GM19395 (cell line): ENCODE data around the gene FAF1.
"Not testable (repeated sequence)": the region's sequence is repeated elsewhere in the genome, so short reads cannot be mapped to it uniquely, and the experiment has no call there.

Experiments used
- ATAC-seq: cut with Tn5 transposase; IDR thresholded peaks from one replicate; pipeline ENCODE4 v1.9.1; 2021; ENCODE audit warnings: mild to moderate bottlenecking, moderate library complexity; ENCODE audit not compliant: unreplicated experiment

The FAF1 gene

DNA sequence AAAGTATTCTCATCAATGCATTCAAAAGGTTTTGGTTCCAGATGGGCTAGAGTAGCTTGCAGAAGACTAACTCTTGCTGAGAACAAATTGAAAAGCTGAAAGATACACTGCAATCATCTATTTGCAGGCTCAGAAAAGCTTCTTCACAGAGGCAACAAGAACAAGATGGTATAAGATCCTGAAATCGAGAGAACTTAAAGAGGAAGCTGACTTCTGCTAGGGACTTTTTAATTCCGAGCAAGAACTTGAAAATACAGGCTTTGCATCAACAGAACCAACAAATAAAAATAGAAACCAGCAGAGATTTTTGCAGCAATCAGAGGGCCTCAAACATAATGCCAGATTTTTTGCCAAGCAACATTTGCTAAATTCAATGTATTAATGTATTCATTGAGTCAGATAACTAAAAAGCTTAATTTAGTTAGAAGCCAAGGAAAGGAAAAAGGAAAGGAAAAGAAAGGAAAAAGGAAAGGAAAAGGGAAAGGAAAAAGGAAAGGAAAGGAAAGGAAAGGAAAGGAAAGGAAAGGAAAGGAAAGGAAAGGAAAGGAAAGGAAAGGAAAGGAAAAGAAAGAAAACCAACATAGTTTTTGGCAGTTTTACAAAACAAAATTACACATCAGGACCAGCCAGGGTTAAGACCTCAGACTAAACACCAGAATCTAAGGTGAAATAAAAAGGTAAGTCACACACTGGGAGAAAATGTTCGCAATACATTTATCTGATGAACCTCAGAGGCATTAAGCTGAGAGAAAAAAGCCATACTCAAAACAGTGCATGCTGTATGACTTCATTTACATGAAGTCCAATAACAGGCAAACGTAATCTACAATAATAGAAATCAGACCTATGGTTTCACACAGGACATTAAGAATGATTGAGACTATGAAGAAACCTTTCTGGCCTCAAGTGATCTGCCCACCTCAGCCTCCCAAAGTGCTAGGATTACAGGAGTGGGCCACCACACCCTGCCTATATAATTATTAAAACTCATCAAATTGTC, 42.6 kb downstream of the FAF1 start:
- peak; percentile 65 for ATAC-seq

DNA sequence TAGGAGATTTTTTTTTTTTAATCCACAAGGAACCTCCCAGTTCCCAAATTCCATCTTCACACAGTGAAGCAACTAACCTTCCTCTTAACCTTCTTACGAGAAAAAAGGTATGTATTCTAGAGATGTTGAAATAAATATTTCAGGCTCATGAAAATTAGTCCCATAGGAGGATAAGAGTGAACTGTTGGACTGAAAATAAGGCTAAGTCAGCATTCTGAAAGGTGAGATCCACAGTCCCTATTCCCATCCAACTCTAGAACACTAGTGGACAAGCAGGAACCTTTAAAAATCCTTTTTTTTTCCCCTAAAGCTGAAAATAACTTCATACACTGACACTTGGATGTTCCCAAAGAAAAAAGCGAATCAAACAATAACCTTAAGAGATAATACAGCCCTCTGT, 44.4 kb downstream of the FAF1 start:
- ATAC-seq = no peak

DNA sequence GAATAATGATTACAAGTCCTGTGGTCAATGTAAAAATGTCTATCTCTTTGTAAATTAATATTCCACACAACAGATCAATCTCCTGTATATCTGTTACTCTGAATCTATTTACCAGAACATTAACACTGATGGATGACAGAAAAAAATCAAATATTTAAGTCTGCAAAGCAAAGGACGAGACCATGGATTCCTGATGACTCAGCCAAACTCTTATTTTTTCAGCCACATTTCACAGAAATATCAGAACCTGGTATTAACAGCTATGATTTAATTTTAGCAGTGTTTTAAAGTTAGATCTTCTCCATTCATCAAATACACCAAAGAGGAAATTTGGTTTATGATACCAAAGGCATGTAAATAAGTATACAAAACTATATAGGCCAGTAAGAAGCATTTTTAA, 46.1 kb downstream of the FAF1 start:
- ATAC-seq = no peak

DNA sequence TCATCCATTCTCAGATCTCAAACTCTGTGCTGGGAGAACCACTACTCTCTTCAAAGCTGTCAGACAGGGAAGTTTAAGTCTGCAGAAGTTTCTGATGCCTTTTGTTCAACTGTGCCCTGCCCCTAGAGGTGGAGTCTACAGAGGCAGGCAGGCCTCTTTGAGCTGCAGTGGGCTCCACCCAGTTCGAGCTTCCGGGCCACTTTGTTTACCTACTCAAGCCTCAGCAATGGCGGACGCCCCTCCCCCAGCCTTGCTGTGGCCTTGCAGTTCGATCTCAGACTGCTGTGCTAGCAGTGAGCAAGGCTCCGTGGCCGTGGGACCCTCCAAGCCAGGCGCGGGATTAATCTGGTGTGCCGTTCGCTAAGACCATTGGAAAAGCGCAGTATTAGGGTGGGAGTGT, 49.7 kb downstream of the FAF1 start:
- ATAC-seq = not testable (repeated sequence)

DNA sequence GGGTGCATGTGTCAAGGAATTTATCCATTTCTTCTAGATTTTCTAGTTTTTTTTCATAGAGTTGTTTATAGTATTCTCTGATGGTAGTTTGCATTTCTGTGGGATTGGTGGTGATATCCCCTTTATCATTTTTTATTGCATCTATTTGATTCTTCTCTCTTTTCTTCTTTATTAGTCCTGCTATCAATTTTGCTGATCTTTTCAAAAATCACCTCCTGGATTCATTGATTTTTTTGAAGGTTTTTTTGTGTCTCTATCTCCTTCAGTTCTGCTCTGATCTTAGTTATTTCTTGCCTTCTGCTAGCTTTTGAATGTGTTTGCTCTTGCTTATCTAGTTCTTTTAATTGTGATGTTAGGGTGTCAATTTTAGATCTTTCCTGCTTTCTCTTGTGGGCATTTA, 52.5 kb downstream of the FAF1 start:
- ATAC-seq = not testable (repeated sequence)

DNA sequence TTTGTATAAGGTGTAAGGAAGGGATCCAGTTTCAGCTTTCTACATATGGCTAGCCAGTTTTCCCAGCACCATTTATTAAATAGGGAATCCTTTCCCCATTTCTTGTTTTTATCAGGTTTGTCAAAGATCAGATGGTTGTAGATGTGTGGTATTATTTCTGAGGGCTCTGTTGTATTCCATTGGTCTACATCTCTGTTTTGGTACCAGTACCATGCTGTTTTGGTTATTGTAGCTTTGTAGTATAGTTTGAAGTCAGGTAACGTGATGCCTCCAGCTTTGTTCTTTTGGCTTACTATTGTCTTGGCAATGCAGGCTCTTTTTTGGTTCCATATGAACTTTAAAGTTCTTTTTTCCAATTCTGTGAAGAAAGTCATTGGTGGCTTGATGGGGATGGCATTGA, 54.0 kb downstream of the FAF1 start:
- ATAC-seq = not testable (repeated sequence)

DNA sequence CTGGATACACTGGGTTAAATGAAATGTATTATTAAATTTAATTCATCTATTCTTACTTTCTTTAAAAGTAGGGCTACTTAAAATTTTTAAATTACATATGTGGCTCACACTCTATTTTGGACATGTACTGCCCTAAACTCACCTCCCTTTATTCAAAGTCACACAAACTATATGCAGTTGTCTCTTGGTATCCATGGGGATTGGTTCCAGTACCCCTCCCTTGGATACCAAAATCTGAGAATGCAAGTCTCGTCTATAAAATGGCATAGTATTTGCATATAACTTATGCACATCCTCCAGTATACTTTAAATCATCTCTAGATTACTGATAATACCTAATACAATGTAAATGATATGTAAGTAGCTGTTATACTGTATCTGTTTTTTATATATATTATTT, 57.6 kb downstream of the FAF1 start:
- ATAC-seq = no peak

DNA sequence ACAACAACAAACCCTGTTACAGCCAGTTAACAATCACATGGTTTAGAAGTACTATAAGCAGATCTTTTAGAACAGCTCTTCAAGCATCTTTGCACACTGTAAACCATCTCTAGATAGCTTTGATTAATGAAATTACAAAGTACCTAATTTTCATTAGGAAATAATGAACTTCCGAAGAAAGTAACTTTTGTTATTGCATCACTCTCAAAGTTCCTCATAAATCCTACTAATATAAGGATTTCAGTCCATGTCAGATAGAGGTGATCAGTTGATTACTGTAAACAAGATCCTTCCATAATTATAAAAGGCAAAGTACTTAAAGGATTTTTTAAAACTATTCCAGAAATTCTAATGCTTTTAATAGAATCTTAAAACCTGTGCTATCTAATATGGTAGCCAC, 58.2 kb downstream of the FAF1 start:
- no peak for ATAC-seq

DNA sequence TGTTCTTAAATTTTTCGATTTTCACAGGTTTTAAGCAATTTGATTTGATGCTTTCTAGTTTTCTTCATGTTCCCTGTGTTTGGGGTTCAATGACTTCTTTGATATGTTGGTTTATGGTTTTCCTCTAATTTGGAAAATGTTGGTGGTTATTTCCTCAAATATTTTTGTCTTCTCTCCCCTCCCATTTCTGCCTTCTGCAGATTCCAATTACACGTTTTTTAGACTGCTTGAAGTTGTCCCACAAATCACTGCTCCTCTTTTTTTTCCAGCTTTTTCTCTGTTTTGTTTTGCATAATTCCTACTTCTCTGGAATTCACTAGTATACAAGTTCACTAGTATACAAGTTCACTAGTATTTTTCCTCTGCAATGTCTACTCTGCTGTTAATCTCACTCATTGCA, 61.3 kb downstream of the FAF1 start:
- ATAC-seq = no peak

DNA sequence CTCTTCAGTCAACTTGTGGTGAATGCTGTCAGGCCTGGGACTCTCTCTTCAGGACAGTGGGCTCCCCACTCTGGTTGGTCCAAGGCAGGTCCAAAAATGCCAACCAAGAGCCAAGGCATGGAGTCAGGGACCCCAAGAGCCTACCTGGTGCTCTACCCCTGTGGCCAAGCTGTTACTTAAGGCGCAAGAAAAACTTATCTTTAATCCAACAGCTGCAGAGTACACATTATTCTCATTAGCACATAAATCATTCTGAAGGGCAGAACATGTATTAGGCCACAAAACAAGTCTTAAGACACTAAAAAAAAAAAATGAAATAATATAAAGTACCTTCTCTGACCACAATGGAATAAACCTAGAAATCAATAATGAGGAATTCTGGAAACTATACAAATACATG, 65.7 kb downstream of the FAF1 start:
- no peak for ATAC-seq

DNA sequence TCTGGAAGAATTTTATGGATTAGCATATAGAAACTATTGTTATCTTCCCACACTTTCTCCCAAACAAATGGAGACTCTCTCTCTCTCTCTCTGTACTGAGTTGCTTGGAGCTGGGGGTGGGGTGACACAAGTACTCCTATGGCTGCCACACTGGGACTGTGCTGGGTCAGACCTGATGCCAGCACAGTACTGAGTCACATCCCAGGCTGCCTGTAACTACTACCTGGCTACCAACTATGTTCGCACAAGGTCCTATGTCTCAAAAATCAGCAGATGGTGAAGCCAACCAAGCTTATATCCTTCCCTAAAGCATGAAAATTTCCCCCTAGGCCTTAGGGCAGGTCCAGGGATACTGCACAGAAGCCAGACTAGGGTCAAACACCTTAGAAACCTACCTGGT, 66.6 kb downstream of the FAF1 start:
- ATAC-seq = no peak

DNA sequence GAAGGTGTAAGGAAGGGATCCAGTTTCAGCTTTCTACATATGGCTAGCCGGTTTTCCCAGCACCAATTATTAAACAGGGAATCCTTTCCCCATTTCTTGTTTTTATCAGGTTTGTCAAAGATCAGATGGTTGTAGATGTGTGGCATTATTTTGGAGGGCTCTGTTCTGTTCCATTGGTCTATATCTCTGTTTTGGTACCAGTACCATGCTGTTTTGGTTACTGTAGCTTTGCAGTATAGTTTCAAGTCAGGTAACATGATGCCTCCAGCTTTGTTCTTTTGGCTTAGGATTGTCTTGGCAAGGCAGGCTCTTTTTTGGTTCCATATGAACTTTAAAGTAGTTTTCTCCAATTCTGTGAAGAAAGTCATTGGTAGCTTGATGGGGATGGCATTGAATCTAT, 72.5 kb downstream of the FAF1 start:
- ATAC-seq = not testable (repeated sequence)

DNA sequence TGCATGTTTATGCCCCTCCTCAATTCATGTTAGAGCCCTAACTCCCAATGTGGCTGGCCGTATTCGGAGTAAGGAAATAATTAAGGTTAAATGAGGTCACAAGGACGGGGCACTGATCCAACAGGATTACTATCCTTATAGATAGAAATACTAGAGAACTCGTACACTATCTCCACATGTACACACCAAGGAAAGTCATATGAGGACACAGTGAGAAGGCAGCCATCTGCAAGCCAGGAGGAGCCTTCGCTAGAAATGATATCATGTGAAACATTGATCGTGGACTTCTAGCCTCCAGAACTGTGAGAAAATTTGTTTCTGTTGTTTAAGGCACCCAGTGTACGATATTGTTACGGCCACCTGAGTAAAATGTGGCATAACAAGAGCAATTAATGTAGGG, 79.7 kb downstream of the FAF1 start:
- ATAC-seq = no peak

DNA sequence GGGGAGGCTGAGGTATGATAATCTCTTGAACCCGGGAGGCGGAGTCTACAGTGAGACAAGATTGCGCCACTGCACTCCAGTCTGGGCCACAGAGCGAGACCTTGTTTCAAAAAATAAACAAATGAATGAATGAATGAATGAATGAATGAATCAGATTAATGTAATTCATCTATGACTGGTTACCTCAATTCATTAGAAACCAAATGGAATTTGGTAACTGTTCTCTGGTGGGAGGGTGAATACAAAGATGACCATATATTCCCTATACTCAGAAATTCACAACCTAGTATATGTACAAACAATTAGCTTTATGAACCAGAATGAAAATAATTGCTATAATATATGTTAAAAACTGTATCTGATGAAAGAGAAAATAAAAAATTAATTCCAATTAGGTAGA, 80.9 kb downstream of the FAF1 start:
- ATAC-seq = no peak

DNA sequence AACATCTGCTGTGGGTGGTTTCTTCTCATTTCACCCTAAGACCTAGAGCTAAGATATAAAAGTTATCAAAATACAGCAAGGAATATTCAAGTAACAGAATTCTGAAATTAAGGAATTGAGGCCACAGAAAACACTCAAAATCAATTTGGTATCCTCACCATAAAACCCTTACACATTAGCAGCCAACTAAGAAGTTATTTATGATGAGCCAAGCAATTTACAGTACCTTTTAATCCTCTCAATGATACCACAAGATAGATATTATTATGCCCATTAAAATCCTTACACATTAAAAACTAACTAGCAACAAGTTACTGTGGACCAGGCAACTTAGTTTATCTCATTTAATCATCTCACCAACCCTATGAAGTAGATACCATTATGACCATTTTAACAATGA, 81.6 kb downstream of the FAF1 start:
- no peak for ATAC-seq

DNA sequence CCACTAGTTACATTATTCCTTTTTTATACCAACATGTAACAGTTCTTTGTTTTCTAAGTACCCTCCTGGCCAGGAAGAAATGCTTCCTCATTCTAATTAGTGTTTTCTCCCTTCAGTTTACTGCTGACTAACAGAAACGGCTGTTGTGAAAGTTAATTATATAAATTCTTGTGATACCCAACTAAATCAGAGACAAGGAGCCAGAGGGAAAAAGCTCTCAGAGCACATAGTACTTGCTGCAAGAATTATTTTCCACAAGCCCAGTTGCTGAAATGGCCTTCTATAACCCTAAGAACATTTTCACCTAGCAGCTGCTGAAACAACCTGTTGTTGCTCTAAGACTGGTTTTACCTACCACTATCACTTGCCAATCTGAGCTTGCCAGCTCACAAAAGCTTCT, 82.4 kb downstream of the FAF1 start:
- ATAC-seq = no peak

DNA sequence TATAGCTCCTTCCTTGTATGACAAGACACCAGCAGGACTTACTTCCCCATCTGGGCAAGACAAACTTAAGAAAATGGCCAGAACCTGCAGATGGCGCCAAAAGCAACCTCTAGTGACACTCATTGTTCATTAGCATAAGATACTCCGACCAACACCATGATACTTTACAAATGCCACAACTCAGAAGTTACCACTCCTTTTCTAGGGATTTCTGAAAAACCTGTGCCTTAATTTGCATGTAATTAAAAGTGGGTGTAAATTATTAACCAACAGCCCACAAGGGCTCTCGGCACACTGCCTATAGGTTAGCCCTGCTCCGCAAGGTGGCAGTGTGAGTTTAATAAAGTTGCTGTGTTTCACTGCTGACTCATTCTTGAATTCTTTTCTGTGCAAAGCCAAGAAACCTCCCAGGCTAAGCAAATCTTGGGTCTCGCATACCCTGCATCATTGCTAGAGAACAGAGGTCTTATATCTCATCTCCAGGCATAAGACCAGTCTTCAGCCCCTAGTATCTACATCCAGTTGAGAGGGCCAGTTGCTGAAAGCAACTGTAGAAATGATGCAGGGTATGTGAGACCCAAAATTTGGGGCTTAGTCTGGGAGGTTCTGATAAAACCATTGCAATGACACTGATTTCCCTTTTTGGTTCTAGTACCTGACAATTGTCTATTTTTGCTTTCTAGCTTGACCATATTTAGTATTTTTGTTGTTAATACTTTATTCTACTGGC, 86.4 kb downstream of the FAF1 start:
- peak; percentile 97 for ATAC-seq

DNA sequence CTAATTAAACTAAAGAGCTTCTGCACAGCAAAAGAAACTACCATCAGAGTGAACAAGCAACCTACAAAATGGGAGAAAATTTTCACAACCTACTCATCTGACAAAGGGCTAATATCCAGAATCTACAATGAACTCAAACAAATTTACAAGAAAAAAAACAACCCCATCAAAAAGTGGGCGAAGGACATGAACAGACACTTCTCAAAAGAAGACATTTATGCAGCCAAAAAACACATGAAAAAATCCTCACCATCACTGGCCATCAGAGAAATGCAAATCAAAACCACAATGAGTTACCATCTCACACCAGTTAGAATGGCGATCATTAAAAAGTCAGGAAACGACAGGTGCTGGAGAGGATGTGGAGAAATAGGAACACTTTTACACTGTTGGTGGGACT, 95.2 kb downstream of the FAF1 start:
- not testable (repeated sequence) for ATAC-seq

DNA sequence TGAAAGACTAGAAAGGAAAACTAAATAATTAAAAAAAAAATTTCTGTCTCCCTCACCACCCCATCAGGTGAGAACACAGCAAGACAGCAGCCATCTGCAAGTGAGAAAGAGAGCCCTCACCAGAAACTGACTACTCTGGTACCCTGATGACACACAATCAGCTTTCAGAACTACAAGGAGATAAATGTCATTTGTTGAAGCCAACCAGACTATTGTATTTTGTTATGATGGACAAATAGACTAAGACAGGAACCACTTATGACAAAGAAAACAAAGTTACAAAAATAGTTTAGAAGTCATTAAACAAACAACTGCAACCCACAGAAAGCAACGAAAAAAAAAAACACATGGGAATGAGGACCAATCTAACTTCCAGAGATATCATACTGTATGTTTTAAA, 98.3 kb downstream of the FAF1 start:
- ATAC-seq = no peak

DNA sequence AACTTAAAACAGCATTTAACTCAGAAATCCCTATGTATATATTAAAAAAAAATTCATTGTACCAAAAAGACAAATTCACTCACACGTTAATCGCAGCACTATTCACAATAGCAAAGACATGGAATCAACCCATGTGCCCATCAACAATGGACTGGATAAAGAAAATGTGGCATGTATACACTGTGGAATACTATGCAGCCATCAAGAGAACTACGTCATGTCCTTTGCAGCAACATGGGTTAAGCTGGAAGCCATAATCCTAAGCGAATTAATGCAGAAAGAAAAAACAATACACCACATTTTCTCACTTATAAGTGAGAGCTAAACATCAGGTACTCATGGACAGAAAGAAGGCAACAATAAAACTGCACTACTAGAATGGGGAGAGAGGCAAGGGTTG, 99.4 kb downstream of the FAF1 start:
- no peak for ATAC-seq

DNA sequence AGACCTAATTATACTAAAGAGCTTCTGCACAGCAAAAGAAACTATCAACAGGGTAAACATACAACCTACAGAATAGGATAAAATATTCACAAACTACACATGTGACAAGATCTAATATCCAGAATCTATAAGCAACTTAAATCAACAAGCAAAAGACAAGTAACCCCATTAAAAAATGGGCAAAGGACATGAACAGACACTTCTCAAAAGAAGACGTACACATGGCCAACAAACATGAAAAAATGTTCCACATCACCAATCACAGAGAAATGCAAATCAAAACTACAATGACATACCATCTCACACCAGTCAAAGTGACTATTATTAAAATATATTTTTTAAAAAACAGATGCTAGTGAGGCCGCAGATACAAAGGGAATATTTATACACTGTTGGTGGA, 99.8 kb downstream of the FAF1 start:
- no peak for ATAC-seq

DNA sequence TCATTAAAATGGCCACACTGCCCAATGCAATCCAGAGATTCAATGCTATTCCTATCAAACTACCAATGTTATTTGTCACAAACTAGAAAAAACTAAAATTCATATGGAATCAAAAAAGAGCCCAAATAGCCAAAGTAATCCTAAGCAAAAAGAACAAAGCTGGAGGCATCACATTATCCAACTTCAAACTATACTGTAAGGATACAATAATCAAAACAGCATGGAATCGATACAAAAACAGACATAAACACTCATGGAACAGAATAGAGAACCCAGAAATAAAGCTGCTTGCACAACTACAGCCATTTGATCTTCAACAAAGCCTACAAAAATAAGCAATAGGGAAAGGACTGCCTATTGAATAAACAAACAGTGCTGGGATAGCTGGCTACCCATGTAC, 100.4 kb downstream of the FAF1 start:
- ATAC-seq = no peak
